Astrocyte of the spinal cord (primary cell): ENCODE data around the gene P2RY14.
"Not testable (repeated sequence)": the region's sequence is repeated elsewhere in the genome, so short reads cannot be mapped to it uniquely, and the experiment has no call there.

ENCODE experiments used
- DNase-seq: peaks from one replicate; pipeline ENCODE4 v3.0.0; 2011; ENCODE audit warnings: low read depth, low spot score
- H3K4me3 ChIP-seq: 2 replicates; pipeline ENCODE4 v1.5.1; 2011; ENCODE audit warnings: low read depth, mild to moderate bottlenecking, low read length, moderate library complexity
- in situ Hi-C: cut with HindIII; loops from 2 replicates; pipeline ENCODE4 v1.10.0; 2017; ENCODE audit warnings: low sequenced_read_pairs
- TF ChIP-seq, protein P1 (sequence below): IDR thresholded peaks from 2 replicates; pipeline ENCODE4 v1.5.1; 2012; ENCODE audit warnings: low read depth, mild to moderate bottlenecking, low read length, inconsistent platforms

The P2RY14 gene

DNA sequence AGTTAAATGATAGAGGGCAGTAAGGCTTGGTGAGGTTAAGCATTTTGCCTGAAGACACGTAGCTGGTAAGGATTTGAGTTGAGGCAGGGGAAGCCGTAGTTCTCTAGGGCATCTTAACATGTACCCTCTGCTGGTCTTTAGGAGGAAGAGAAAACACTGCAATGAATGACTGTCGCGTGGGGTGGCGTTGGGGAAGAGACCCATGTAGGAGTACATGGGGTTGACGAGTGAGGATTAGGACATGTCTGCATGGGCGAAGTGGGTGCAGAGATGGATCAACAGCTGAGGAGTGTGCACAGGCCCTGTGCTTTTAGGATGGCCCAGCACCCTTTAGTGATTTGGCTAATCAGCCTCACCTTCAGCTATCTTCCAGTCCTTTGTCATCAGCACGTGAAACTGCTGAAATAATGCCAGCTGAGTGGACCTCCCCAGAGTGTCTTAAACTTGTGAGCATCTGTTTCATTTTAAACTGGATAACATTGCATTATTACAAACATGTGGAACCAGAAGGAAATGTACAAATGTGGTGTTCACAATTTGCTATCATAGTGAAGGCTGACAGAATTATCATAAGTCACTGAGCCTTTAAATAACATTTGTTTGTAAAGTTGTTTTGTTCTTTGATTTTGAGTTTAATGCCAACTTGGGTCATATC, 15.3 kb downstream of the P2RY14 start:
- in situ Hi-C loops, result no loop called here
- no peak for DNase-seq
- H3K4me3 ChIP-seq, result no peak overlapping the region
- TF ChIP-seq, protein P1, sequence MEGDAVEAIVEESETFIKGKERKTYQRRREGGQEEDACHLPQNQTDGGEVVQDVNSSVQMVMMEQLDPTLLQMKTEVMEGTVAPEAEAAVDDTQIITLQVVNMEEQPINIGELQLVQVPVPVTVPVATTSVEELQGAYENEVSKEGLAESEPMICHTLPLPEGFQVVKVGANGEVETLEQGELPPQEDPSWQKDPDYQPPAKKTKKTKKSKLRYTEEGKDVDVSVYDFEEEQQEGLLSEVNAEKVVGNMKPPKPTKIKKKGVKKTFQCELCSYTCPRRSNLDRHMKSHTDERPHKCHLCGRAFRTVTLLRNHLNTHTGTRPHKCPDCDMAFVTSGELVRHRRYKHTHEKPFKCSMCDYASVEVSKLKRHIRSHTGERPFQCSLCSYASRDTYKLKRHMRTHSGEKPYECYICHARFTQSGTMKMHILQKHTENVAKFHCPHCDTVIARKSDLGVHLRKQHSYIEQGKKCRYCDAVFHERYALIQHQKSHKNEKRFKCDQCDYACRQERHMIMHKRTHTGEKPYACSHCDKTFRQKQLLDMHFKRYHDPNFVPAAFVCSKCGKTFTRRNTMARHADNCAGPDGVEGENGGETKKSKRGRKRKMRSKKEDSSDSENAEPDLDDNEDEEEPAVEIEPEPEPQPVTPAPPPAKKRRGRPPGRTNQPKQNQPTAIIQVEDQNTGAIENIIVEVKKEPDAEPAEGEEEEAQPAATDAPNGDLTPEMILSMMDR, result no peak

DNA sequence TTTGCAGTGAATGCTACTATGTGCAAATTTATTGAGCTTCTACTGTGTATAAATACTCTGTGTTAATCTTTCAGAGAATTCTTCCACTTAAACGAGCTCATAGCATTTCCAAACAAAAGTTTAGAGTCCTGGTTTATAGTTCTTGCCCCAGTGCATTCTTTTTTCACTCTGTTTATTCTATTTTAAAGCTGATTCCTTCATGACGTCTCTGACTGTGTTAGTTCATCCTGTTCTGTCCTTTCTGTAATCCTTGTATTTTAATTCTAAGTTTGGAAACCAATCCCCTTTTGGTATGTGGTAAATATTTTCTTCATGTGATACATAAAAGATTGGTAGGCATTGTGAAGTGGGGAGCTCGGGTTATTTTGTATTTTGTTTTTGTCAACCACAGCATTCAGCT, 18.7 kb downstream of the P2RY14 start:
- DNase-seq, result no peak
- TF ChIP-seq, protein P1, result no peak
- in situ Hi-C loops, result no loop called here
- no peak overlapping the region for H3K4me3 ChIP-seq

DNA sequence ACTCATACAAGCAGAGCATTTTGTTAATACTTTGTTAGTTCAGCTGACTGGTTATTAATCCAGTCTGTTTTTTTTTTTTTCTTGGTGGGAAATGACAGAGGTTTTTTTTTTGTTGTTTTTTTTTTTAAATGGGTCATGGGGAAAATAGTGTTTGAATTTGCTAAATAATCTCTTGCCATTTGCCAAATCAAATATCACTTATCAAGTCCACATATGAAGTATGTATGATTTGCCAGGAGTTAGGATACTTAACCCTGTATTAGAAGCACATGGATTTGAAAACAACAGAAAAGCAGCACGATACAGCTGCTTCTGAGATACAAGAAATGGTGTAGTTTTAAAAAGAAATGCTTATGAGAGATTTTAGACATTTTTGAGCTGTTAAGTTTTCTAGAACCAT, 21.6 kb downstream of the P2RY14 start:
- in situ Hi-C loops, result no loop called here

DNA sequence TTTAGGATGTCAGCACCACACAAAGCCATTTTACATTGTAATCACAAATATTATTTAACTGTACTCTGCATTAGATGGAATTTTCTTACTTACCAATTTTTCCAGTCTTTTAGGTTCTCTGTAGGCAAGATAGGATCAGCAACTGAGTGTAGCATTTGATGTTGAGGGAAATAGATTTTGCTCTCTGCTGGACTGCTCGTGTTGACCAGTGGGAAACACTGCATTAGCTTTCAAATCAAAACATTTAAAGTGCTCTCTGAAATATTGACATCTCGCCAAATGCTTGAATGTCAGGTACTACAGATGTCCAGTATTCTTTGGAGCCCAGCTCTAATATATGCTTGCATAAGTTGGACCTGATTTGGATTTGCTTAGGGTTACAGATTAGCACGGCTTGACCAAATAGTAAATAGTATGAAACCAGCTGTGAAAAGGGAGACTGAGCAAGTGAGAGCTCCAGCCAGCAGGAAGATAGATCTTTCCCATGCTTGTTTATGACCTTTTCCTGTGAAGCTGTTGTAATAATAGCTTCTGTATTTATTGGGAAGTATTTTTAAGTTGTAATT, 29.5 kb downstream of the P2RY14 start:
- H3K4me3 ChIP-seq, result no peak overlapping the region
- in situ Hi-C loops, result no loop called here
- TF ChIP-seq, protein P1, result no peak
- no peak for DNase-seq

More for the DNA sequence above, 21.6 kb downstream of the P2RY14 start:
- TF ChIP-seq, protein P1, result no peak
- no peak for DNase-seq
- H3K4me3 ChIP-seq, result no peak overlapping the region

DNA sequence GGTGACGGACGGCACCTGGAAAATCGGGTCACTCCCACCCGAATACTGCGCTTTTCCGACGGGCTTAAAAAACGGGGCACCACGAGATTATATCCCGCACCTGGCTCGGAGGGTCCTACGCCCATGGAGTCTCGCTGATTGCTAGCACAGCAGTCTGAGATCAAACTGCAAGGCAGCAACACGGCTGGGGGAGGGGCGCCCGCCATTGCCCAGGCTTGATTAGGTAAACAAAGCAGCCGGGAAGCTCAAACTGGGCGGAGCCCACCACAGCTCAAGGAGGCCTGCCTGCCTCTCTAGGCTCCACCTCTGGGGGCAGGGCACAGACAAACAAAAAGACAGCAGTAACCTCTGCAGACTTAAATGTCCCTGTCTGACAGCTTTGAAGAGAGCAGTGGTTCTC, 36.3 kb downstream of the P2RY14 start:
- DNase-seq, in situ Hi-C loops, H3K4me3 ChIP-seq: not testable (repeated sequence)

DNA sequence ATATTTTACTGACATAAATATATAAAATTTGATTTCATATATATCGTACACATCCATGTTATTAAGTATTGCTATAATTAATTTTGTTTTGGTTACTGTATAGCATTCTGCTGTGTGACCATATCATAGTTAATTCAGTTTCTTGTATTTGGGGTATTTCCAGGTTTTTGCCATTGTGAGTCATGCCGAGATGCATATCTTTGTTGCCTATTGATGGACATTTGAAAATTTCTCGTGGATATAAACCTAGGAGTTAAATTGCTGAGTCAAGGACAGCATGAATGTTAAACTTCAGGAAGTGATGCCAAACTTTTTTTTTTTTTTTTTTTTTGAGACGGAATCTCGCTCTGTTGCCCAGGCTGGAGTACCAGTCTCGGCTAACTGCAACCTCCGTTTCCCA, 41.6 kb downstream of the P2RY14 start:
- H3K4me3 ChIP-seq, result no peak overlapping the region
- TF ChIP-seq, protein P1, result no peak
- in situ Hi-C loops, result no loop called here
- DNase-seq, result no peak

DNA sequence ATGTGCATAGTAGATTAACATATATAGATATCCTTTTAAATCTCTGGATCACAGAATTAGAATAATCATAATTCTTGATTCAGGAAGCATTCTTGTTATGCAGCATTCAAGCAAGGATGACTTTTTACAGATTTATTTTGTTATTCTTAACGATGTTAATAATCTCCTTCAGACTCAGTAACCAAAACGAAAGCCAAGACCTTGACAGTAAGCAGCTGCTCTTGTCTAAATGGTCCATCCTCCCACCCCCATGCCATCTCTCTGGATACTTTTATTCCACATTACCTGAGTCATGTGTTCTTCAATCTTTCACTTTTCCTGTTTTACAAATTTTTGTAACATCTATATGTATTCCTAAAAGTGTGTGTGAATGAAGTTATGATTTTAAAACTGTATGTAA, 42.0 kb downstream of the P2RY14 start:
- no peak overlapping the region for H3K4me3 ChIP-seq
- in situ Hi-C loops, result no loop called here
- no peak for DNase-seq
- TF ChIP-seq, protein P1, result no peak
